OCI-LY3 (cell line): Measurements from ENCODE around the gene CES4A.
"Not testable (repeated sequence)": the region's sequence is repeated elsewhere in the genome, so short reads cannot be mapped to it uniquely, and the experiment has no call there.

Source experiments
- CTCF ChIP-seq: fragments of 200-600, 300-600 bp; sonication (generic); IDR thresholded peaks from 2 replicates; pipeline ENCODE4 v1.5.1; 2014; ENCODE audit warnings: antibody characterized with exemption, low read length, low read depth
- EZH2phosphoT487 ChIP-seq: fragments of 200-600 bp; shearing (Covaris generic); IDR thresholded peaks from 2 replicates; pipeline ENCODE4 v1.6.1; 2018; ENCODE audit warnings: antibody characterized with exemption, mixed run types, low read depth

GRCh38 chr16:66993558-66993957 is 5.2 kb downstream of the CES4A start:
- not testable (repeated sequence) for TF ChIP-seq CTCF, EZH2phosphoT487
